ENCODE measurements around the gene TEP1.
A peak's percentile ranks its signal among the peaks of the same experiment; 100 is the strongest.

- TF ChIP-seq CTCF (conservative IDR thresholded peaks at IDR 0.05; ENCODE audit: low read length) (peak; percentile 94), EZH2phosphoT487 (IDR thresholded peaks at IDR 0.05; ENCODE audit: borderline replicate concordance, low read depth, low read length) (no peak)
Observed at GRCh38 chr14:20415782-20416206, 2.5 kb upstream of the TEP1 start.

Data from OCI-LY7 (cell line).